Measurements from ENCODE around the gene SIX1. TPM values are rescaled to one million over a fixed set of nuclear protein-coding genes. Genes with fewer than 3 reads are reported as not detected.

The SIX1 gene
- total and polyA plus RNA-seq, 2 of the 4 experiments (the other 2 are of a cell fraction): 7.7 to 15.0 TPM

GRCh38 chr14:60657456-60658210 lies 8.4 kb upstream of the SIX1 start:
- Histone ChIP-seq H4K91ac (ENCODE audit: insufficient read depth, low read depth, low read length) (peak overlapping the region; percentile 97), H3K36me3 (ENCODE audit: control insufficient read depth, insufficient read depth, low read length) (no peaks in the 10 kb centered on the region), H2AFZ (replicated peaks; ENCODE audit: low read length, poor library complexity) (peak overlapping the region; percentile 92), H2BK20ac (ENCODE audit: low read depth, low read length) (peak overlapping the region; percentile 90), H4K5ac (ENCODE audit: low read depth, low read length) (peak overlapping the region; percentile 84), H3K56ac (ENCODE audit: extremely low read depth, insufficient read depth, low read length) (peak overlapping the region; percentile 94), H3K4ac (ENCODE audit: low read depth, low read length) (peak overlapping the region; percentile 78), H2BK120ac (ENCODE audit: low read depth, low read length) (peak overlapping the region; percentile 96), H3K27ac (ENCODE audit: insufficient read depth, low read length) (peak overlapping the region; percentile 96), H3K18ac (ENCODE audit: low read depth, low read length) (peak overlapping the region; percentile 79), H3K9ac (ENCODE audit: low read depth, low read length) (peak overlapping the region; percentile 96), H3K4me3 (ENCODE audit: insufficient read depth, low read depth, low read length) (peak overlapping the region; percentile 77), H2BK15ac (ENCODE audit: low read depth, low read length) (peak overlapping the region; percentile 97; the same call in 2 of the 3 replicates), H3K14ac (replicated peaks; ENCODE audit: low read depth, low read length) (peak overlapping the region; percentile 99), H3K23ac (ENCODE audit: low read depth, low read length) (peak overlapping the region; percentile 92), H2BK5ac (ENCODE audit: low read depth, low read length, poor library complexity, severe bottlenecking) (peak overlapping the region; percentile 87), H3K9me1 (ENCODE audit: insufficient read depth, low read length) (no peaks in the 10 kb centered on the region), H3K4me1 (ENCODE audit: control insufficient read depth, insufficient read depth, low read length) (peaks cover 19% of the 10 kb centered on the region), H3K27me3 (ENCODE audit: control insufficient read depth, insufficient read depth, low read length) (no peaks in the 10 kb centered on the region), H3K9me3 (ENCODE audit: control insufficient read depth, insufficient read depth, low read length) (no peaks in the 10 kb centered on the region), H4K8ac (ENCODE audit: low read depth in 2 of 2, low read length in 2 of 2) (peak overlapping the region; percentile 94 to 96), H3K4me2 (ENCODE audit: low read depth, low read length) (peak overlapping the region; percentile 93), H4K20me1 (ENCODE audit: insufficient read depth, low read length) (no peaks in the 10 kb centered on the region), H2AK5ac (ENCODE audit: low read depth, low read length) (peak overlapping the region; percentile 72), H2AK9ac (replicated peaks; ENCODE audit: low read depth, low read length, poor library complexity) (peak overlapping the region; percentile 68), H3K79me1 (ENCODE audit: low read depth in 1 of 2, low read length in 2 of 2) (peaks cover 2 to 13% of the 10 kb centered on the region in 2 experiments; a peak in 2 of 4 replicates)
- in situ Hi-C loops (cut with MboI; ENCODE audit: low sequenced_read_pairs) (no loop called here), dilution Hi-C loops (cut with HindIII; ENCODE audit: low sequenced_read_pairs, unreplicated experiment) (no loop called here), intact Hi-C loops (cut with micrococcal nuclease) (no loop called here)
- no TSS peak for BruUV-seq (replicated peaks)
- 4% methylated on average over 21 of the region's 47 CpGs; no CpG with 5 or more reads in 1 of the 2 experiments for WGBS, 2 experiments (ENCODE audit: extremely low coverage in 2 of 2, insufficient read length in 1 of 2)
- DNase-seq (no peak), ATAC-seq (ENCODE audit: low read depth) (no peak; the same call in 1 of the 2 replicates)
- POLR2A ChIA-PET (ENCODE audit: unreplicated experiment): interaction anchor here (0.6 kb wide), 1 partner anchor 339 kb away, joined by 5 read pairs; no protein-coding TSS in a partner anchor
- CTCF ChIA-PET: interaction anchor here (0.6 kb wide), 1 partner anchor 169 kb away, joined by 4 read pairs; no protein-coding TSS in a partner anchor
- no peak for TF ChIP-seq CEBPB (IDR thresholded peaks at IDR 0.05; ENCODE audit: low read depth, low read length)
- peak; percentile 9; the same call in 1 of the 2 replicates for TF ChIP-seq MAZ (IDR thresholded peaks at IDR 0.05; ENCODE audit: borderline replicate concordance, low read depth, low read length)
